ENCODE measurements around the gene IKZF3. TPM values are rescaled to one million over a fixed set of nuclear protein-coding genes. Genes with fewer than 3 reads are reported as not detected.

The IKZF3 gene
- polyA plus RNA-seq, 1 of the 3 experiments (the other 2 are of a cell fraction): not detected

- TF ChIP-seq TEAD4 (IDR thresholded peaks at IDR 0.05; ENCODE audit: borderline replicate concordance, insufficient read depth) (no peak), MEF2A (IDR thresholded peaks at IDR 0.05; ENCODE audit: borderline replicate concordance, low read depth) (no peak), TCF12 (IDR thresholded peaks at IDR 0.05) (no peak)
- TF ChIP-seq, protein P1, sequence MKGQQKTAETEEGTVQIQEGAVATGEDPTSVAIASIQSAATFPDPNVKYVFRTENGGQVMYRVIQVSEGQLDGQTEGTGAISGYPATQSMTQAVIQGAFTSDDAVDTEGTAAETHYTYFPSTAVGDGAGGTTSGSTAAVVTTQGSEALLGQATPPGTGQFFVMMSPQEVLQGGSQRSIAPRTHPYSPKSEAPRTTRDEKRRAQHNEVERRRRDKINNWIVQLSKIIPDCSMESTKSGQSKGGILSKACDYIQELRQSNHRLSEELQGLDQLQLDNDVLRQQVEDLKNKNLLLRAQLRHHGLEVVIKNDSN (IDR thresholded peaks at IDR 0.05; ENCODE audit: borderline replicate concordance, low read depth): no peak
These were observed 25.3 kb downstream of the IKZF3 start (continued) for GRCh38 chr17:39838784-39839183.

DNA sequence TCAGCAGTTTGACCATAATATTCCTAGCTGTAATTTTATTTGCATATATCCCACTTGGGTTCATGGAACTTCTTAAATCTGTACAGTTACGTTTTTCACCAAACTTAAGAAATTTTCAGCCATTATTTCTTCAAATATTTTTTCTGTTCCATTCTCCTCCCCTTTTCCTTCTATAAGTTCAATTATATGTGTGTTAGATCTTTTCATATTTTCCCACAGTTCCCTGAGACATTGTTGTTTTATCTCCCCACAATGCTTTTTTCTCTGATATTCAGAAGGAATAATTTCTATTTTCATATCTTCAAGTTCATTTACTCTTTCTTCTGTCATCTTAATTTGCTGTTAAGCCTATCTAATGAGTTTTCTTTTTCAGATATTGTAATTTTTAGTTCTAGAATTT, 26.1 kb downstream of the IKZF3 start:
- Histone ChIP-seq H3K9me3 (0 out of 2 replicates have a peak, but pooled peaks cover 6% of the 10 kb centered on the region), H3K27me3 (ENCODE audit: insufficient read depth) (peaks cover 21% of the 10 kb centered on the region), H3K27ac (ENCODE audit: low read depth in 2 of 2, low read length in 1 of 2) (no peak overlapping the region), H3K9me2 (no peaks in the 10 kb centered on the region), H4K20me1 (ENCODE audit: insufficient read depth) (no peaks in the 10 kb centered on the region), H3F3A (replicated peaks; ENCODE audit: insufficient read depth) (no peaks in the 10 kb centered on the region), H3K4me2 (no peak overlapping the region), H2AFZ (ENCODE audit: low read depth) (no peak overlapping the region), H3K9ac (no peak overlapping the region), H3K4me3 (ENCODE audit: low read depth in 2 of 2, low read length in 1 of 2) (no peak overlapping the region), H3K36me3 (replicated peaks in 1 of 2; ENCODE audit: control insufficient read depth in 1 of 2, insufficient read depth in 2 of 2, low read length in 1 of 2) (no peaks in the 10 kb centered on the region), H3K4me1 (ENCODE audit: control insufficient read depth in 1 of 2, insufficient read depth in 2 of 2, low read depth in 1 of 2, low read length in 1 of 2) (no peaks in the 10 kb centered on the region), H3K79me2 (ENCODE audit: insufficient read depth) (no peaks in the 10 kb centered on the region)
- TF ChIP-seq, protein P2, sequence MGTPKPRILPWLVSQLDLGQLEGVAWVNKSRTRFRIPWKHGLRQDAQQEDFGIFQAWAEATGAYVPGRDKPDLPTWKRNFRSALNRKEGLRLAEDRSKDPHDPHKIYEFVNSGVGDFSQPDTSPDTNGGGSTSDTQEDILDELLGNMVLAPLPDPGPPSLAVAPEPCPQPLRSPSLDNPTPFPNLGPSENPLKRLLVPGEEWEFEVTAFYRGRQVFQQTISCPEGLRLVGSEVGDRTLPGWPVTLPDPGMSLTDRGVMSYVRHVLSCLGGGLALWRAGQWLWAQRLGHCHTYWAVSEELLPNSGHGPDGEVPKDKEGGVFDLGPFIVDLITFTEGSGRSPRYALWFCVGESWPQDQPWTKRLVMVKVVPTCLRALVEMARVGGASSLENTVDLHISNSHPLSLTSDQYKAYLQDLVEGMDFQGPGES (IDR thresholded peaks at IDR 0.05; ENCODE audit: low read depth, low read length): no peak
- TF ChIP-seq TEAD4 (IDR thresholded peaks at IDR 0.05; ENCODE audit: borderline replicate concordance, insufficient read depth) (no peak), RFX5 (IDR thresholded peaks at IDR 0.05; ENCODE audit: low read length) (no peak), GATA2 (CRISPR knock-in tag; IDR thresholded peaks at IDR 0.05) (no peak), SIN3A (IDR thresholded peaks at IDR 0.05; ENCODE audit: borderline replicate concordance, low read depth, low read length) (no peak), RXRA (IDR thresholded peaks at IDR 0.05; ENCODE audit: borderline replicate concordance, low read depth) (no peak), FOXJ3 (CRISPR knock-in tag; IDR thresholded peaks at IDR 0.05) (no peak), GABPA (IDR thresholded peaks at IDR 0.05; ENCODE audit: low read depth) (no peak), NFIC (IDR thresholded peaks at IDR 0.05; ENCODE audit: borderline replicate concordance) (no peak)
- TF ChIP-seq, protein P3, sequence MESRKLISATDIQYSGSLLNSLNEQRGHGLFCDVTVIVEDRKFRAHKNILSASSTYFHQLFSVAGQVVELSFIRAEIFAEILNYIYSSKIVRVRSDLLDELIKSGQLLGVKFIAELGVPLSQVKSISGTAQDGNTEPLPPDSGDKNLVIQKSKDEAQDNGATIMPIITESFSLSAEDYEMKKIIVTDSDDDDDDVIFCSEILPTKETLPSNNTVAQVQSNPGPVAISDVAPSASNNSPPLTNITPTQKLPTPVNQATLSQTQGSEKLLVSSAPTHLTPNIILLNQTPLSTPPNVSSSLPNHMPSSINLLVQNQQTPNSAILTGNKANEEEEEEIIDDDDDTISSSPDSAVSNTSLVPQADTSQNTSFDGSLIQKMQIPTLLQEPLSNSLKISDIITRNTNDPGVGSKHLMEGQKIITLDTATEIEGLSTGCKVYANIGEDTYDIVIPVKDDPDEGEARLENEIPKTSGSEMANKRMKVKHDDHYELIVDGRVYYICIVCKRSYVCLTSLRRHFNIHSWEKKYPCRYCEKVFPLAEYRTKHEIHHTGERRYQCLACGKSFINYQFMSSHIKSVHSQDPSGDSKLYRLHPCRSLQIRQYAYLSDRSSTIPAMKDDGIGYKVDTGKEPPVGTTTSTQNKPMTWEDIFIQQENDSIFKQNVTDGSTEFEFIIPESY (IDR thresholded peaks at IDR 0.05; ENCODE audit: borderline replicate concordance, low read depth): no peak
- POLR2A ChIA-PET: no interaction called here
- DNase-seq: no peak
- CTCF ChIA-PET: interaction anchor here (0.6 kb wide), 1 partner anchor 31 kb away, joined by 3 read pairs; no protein-coding TSS in a partner anchor
- WGBS (ENCODE audit: low lambda C conversion rate): 0% methylated on average over 1 of the region's 1 CpG

All from SK-N-SH (cell line).